T47D (cell line): Measurements from ENCODE around the gene REL.

Experiments
- DNase-seq, 2 experiments: peaks; one replicate each; pipeline versions ENCODE4 v3.0.0 to v3.0.0-alpha.2; 2011 to 2012; ENCODE audit warnings: low read depth in 1 of 2, low spot score in 1 of 2
- JUND ChIP-seq: IDR thresholded peaks from 2 replicates; pipeline ENCODE4 v1.6.1; 2012; ENCODE audit warnings: low read depth
- in situ Hi-C: cut with HindIII; loops from 2 replicates; pipeline ENCODE4 v1.10.0; 2016; ENCODE audit warnings: low sequenced_read_pairs, low pct_unique_long_range_greater_than_20kb

Gene REL

GRCh38 chr2:60966507-60967405 is 85.4 kb downstream of the REL start:
- TF ChIP-seq JUND: no peak
- no peak for DNase-seq
- in situ Hi-C loops: no loop called here

GRCh38 chr2:60972889-60973656 is 91.7 kb downstream of the REL start:
- DNase-seq: no peak
- in situ Hi-C loops: no loop called here
- no peak for TF ChIP-seq JUND

- no peak for TF ChIP-seq JUND
- in situ Hi-C loops: no loop called here
- no peak for DNase-seq
Measured at GRCh38 chr2:60973705-60974104, 92.3 kb downstream of the REL start.

- no peak for DNase-seq
- in situ Hi-C loops: no loop called here
- no peak for TF ChIP-seq JUND
Measured at GRCh38 chr2:60974652-60975051, 93.3 kb downstream of the REL start.
